Fibroblast of lung (primary cell): ENCODE measurements around the gene HSF5.

Source experiments
- CTCF ChIP-seq, 2 donors: IDR thresholded peaks in 1 of 2; conservative IDR thresholded peaks in 1 of 2; 1 replicate in 1 of 2; 2 replicates in 1 of 2; pipeline ENCODE4 v1.5.1; 2011 to 2012; ENCODE audit warnings: low read length in 2 of 2, control low read depth in 1 of 2, inconsistent platforms in 1 of 2, low read depth in 1 of 2, mild to moderate bottlenecking in 1 of 2
- EZH2 ChIP-seq: IDR thresholded peaks from 2 replicates; pipeline ENCODE4 v1.5.1; 2012; ENCODE audit warnings: low read length, control low read depth, mild to moderate bottlenecking; ENCODE audit errors: missing control alignments

- no peak for TF ChIP-seq CTCF (conservative IDR thresholded peaks at IDR 0.05 in 1 of 2, IDR thresholded peaks at IDR 0.05 in 1 of 2; ENCODE audit: low read depth in 1 of 2, low read length in 2 of 2)
- TF ChIP-seq EZH2: no peak
Measured at GRCh38 chr17:58452738-58453137, 35.5 kb downstream of the HSF5 start.
